SU-DHL-6 (cell line): Measurements from ENCODE around the gene LTBP1.

Source experiments
- H2AFZ ChIP-seq: fragments of 200-600 bp; sonication (generic); 2 replicates; pipeline ENCODE4 v1.6.1; 2014; ENCODE audit warnings: low read depth, mild to moderate bottlenecking, moderate library complexity, mixed read lengths, antibody characterized with exemption, low read length; ENCODE audit not compliant: severe bottlenecking
- H3F3A ChIP-seq: fragments of 200-600 bp; shearing (Covaris generic); 2 replicates; pipeline ENCODE4 v1.6.0; 2016; ENCODE audit warnings: antibody characterized with exemption, mild to moderate bottlenecking; ENCODE audit not compliant: insufficient read depth
- H3K27ac ChIP-seq: fragments of 200-600 bp; sonication (generic); 2 replicates; pipeline ENCODE4 v1.5.1; 2016; ENCODE audit warnings: low read depth, mild to moderate bottlenecking, low read length, moderate library complexity, mixed read lengths
- H3K27me3 ChIP-seq: fragments of 200-600 bp; sonication (generic), shearing (Covaris generic); 2 replicates; pipeline ENCODE4 v1.6.0; 2014; ENCODE audit warnings: mild to moderate bottlenecking, low read length
- H3K36me3 ChIP-seq: fragments of 200-600 bp; sonication (generic); 2 replicates; pipeline ENCODE4 v1.6.1; 2014; ENCODE audit warnings: mild to moderate bottlenecking, low read length, mixed read lengths
- H3K4me2 ChIP-seq: fragments of 300-600, 200-600 bp; shearing (Covaris generic), sonication (generic); 2 replicates; pipeline ENCODE4 v1.6.0; 2014; ENCODE audit warnings: low read length, low read depth, mild to moderate bottlenecking; ENCODE audit not compliant: poor library complexity, severe bottlenecking
- H3K4me3 ChIP-seq: fragments of 200-600 bp; sonication (generic); 2 replicates; pipeline ENCODE4 v1.5.1; 2014; ENCODE audit warnings: antibody characterized with exemption, low read length, mild to moderate bottlenecking, mixed read lengths; ENCODE audit not compliant: insufficient read depth, poor library complexity, severe bottlenecking
- H3K79me2 ChIP-seq: fragments of 200-600 bp; sonication (generic); 2 replicates; pipeline ENCODE4 v1.6.1; 2014; ENCODE audit warnings: mild to moderate bottlenecking, low read length, moderate library complexity; ENCODE audit not compliant: insufficient read depth
- H3K9ac ChIP-seq: fragments of 200-600 bp; sonication (generic); 2 replicates; pipeline ENCODE4 v1.7.0; 2014; ENCODE audit warnings: mild to moderate bottlenecking, low read length
- H3K9me2 ChIP-seq: fragments of 200-600 bp; sonication (generic); replicated peaks from 2 replicates; pipeline ENCODE4 v1.6.1; 2014; ENCODE audit warnings: low read length; ENCODE audit not compliant: insufficient read depth
- H3K9me3 ChIP-seq: fragments of 200-600 bp; sonication (generic); 2 replicates; pipeline ENCODE4 v1.6.1; 2014; ENCODE audit warnings: low read length, mixed read lengths; ENCODE audit not compliant: insufficient read depth
- H4K20me1 ChIP-seq: fragments of 200-600 bp; sonication (generic); 2 replicates; pipeline ENCODE4 v1.6.1; 2014; ENCODE audit warnings: low read depth, mild to moderate bottlenecking, antibody characterized with exemption, low read length, moderate library complexity, mixed read lengths
- EZH2phosphoT487 ChIP-seq: fragments of 200-600 bp; sonication (generic), shearing (Covaris generic); conservative IDR thresholded peaks from 2 replicates; pipeline ENCODE4 v1.6.1; 2018; ENCODE audit warnings: mild to moderate bottlenecking, antibody characterized with exemption, low read length, moderate library complexity, mixed read lengths
- TF ChIP-seq, protein P1 (sequence below): fragments of 200-600 bp; sonication (generic); IDR thresholded peaks from one replicate; pipeline ENCODE4 v1.5.1; 2017; ENCODE audit warnings: antibody characterized with exemption, mild to moderate bottlenecking, low read length, moderate library complexity; ENCODE audit not compliant: insufficient read depth, poor library complexity, severe bottlenecking

The LTBP1 gene

DNA sequence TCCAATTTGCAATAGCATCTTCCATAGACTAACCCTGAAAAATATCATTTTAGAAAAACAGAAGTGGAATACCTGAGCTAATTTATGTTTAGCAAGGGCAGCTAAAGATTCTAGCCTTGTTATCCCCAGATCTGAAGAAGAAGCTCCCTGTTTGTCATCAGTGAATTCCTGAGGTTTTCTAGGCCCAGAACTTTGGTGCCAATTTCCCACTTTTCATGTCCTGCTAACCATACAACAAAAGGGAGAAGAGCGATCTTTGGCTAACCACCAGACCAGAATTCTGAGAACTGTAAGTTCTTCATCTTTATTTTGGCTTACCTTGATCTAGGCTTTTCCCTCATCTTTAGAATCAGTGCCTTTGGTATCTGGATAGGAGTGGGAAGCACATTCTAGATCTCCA lies 478.4 kb downstream of the LTBP1 start:
- Histone ChIP-seq H3K9me3 (no peaks in the 10 kb centered on the region), H3K27ac (no peak overlapping the region), H4K20me1 (no peaks in the 10 kb centered on the region), H2AFZ (no peak overlapping the region), H3K9ac (no peak overlapping the region), H3K36me3 (no peaks in the 10 kb centered on the region), H3K79me2 (no peaks in the 10 kb centered on the region), H3K9me2 (no peaks in the 10 kb centered on the region), H3K4me2 (no peak overlapping the region), H3K4me3 (no peak overlapping the region), H3F3A (no peaks in the 10 kb centered on the region), H3K27me3 (no peaks in the 10 kb centered on the region)
- TF ChIP-seq EZH2phosphoT487, result no peak
- TF ChIP-seq, protein P1, sequence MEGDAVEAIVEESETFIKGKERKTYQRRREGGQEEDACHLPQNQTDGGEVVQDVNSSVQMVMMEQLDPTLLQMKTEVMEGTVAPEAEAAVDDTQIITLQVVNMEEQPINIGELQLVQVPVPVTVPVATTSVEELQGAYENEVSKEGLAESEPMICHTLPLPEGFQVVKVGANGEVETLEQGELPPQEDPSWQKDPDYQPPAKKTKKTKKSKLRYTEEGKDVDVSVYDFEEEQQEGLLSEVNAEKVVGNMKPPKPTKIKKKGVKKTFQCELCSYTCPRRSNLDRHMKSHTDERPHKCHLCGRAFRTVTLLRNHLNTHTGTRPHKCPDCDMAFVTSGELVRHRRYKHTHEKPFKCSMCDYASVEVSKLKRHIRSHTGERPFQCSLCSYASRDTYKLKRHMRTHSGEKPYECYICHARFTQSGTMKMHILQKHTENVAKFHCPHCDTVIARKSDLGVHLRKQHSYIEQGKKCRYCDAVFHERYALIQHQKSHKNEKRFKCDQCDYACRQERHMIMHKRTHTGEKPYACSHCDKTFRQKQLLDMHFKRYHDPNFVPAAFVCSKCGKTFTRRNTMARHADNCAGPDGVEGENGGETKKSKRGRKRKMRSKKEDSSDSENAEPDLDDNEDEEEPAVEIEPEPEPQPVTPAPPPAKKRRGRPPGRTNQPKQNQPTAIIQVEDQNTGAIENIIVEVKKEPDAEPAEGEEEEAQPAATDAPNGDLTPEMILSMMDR, result no peak

DNA sequence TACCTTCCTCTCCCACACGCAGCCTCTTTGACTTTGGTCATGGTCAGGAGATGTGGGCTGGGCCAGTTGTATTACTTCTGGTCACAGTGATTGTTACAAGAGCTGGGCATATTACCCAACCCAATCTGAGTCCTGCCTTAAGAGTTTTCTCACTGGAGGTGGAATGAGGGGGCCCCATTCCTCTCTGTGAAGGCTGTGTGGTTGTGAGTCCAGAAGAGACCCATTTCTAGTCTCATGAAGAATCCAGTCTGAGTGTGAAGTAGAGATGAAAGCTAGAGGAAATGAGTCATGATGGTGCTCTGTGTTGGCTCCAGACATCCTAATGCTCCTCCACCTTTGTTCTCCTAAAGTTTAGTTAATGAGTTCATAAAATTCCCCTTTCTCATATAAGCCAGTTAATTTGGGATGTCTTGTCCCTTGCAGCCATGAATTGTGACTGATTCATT lies 478.9 kb downstream of the LTBP1 start:
- Histone ChIP-seq H3K9me2 (no peaks in the 10 kb centered on the region), H3K4me2 (no peak overlapping the region), H3K9me3 (no peaks in the 10 kb centered on the region), H3K4me3 (no peak overlapping the region), H3K27me3 (no peaks in the 10 kb centered on the region), H3K79me2 (no peaks in the 10 kb centered on the region), H3F3A (no peaks in the 10 kb centered on the region), H3K36me3 (no peaks in the 10 kb centered on the region), H3K9ac (no peak overlapping the region), H3K27ac (no peak overlapping the region), H2AFZ (no peak overlapping the region), H4K20me1 (no peaks in the 10 kb centered on the region)
- TF ChIP-seq, protein P1, result no peak
- no peak for TF ChIP-seq EZH2phosphoT487

DNA sequence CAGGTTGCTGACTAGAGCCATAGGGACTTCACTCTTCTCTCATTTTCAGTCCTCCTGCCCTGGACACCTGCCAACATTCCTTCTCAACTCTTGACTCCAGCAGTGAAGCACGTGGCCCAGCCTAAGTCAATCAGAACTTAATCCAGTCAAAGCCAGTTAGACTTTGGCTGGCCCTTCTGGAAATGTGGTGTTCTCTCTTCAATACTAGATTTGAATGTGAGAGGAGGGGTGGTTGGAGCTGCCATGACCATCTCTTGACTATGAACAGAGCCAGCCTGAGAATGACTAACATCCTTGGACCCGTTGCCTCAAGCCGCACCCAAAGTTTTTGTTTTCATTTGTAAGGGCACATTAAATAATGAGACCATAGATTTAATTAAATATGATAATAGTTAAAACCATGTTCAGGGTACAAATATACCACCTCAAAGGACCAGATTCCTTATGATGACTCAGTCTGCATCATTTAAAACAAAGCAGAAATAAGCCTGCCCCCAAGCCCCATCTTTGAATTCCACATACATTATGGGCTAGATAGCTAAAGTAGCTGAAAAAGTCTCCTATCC lies 480.0 kb downstream of the LTBP1 start:
- Histone ChIP-seq H3K27me3 (no peaks in the 10 kb centered on the region), H3K4me2 (no peak overlapping the region), H3K9me3 (no peaks in the 10 kb centered on the region), H3K4me3 (no peak overlapping the region), H3K27ac (no peak overlapping the region), H3K79me2 (no peaks in the 10 kb centered on the region), H3K36me3 (no peaks in the 10 kb centered on the region), H4K20me1 (no peaks in the 10 kb centered on the region), H3K9ac (no peak overlapping the region), H2AFZ (no peak overlapping the region), H3K9me2 (no peaks in the 10 kb centered on the region), H3F3A (no peaks in the 10 kb centered on the region)
- TF ChIP-seq, protein P1, result no peak
- TF ChIP-seq EZH2phosphoT487, result no peak
